MM.1S (cell line): ENCODE measurements around the gene GPR32.

Experiments
- EZH2 ChIP-seq: fragments of 300-600 bp; sonication (generic); optimal IDR thresholded peaks from 2 replicates; pipeline ENCODE3; 2017; ENCODE audit warnings: low read depth, mild to moderate bottlenecking, antibody characterized with exemption, low read length, mixed read lengths
- TF ChIP-seq, protein P1 (sequence below): fragments of 300-600 bp; sonication (generic); IDR thresholded peaks from 2 replicates; pipeline ENCODE4 v1.5.1; 2016; ENCODE audit warnings: antibody characterized with exemption, low read length, mixed read lengths

GRCh38 chr19:50790396-50790795, 20.1 kb downstream of the GPR32 start, which contains the start of gene ACP4:
- TF ChIP-seq, protein P1, sequence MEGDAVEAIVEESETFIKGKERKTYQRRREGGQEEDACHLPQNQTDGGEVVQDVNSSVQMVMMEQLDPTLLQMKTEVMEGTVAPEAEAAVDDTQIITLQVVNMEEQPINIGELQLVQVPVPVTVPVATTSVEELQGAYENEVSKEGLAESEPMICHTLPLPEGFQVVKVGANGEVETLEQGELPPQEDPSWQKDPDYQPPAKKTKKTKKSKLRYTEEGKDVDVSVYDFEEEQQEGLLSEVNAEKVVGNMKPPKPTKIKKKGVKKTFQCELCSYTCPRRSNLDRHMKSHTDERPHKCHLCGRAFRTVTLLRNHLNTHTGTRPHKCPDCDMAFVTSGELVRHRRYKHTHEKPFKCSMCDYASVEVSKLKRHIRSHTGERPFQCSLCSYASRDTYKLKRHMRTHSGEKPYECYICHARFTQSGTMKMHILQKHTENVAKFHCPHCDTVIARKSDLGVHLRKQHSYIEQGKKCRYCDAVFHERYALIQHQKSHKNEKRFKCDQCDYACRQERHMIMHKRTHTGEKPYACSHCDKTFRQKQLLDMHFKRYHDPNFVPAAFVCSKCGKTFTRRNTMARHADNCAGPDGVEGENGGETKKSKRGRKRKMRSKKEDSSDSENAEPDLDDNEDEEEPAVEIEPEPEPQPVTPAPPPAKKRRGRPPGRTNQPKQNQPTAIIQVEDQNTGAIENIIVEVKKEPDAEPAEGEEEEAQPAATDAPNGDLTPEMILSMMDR, result no peak
- no peak for TF ChIP-seq EZH2
